ENCODE results near the gene EFEMP1. TPM values are rescaled to one million over a fixed set of nuclear protein-coding genes. Genes with fewer than 3 reads are reported as not detected.

The EFEMP1 gene
- 1,148 and 1,200 TPM in 2 replicates for polyA plus RNA-seq (2011; rRNA removed)
- 400 and 601 TPM in 2 replicates for polyA minus RNA-seq (2011; rRNA and poly(A)+ RNA removed)

GRCh38 chr2:55923091-55923981 is at the start of gene EFEMP1:
EFEMP1 (minus strand) TSS chr2:55923782; CDS start chr2:55922440, 1,342 bp downstream.
- CTCF ChIA-PET = interaction anchor here (0.6 to 1.3 kb wide), 2 partner anchors 83 to 152 kb away, joined by 3 to 8 read pairs; no protein-coding TSS in a partner anchor
- DNase-seq (ENCODE audit: low read depth) = no peak
- Histone ChIP-seq H3K4me3 (ENCODE audit: low read depth, low read length) (peak within 1 kb of the TSS; percentile 96), H3K36me3 (ENCODE audit: control insufficient read depth, insufficient read depth, low read length) (peaks cover 4% of the 10 kb centered on the region; the same call in 1 of the 2 replicates), H3K27me3 (ENCODE audit: control insufficient read depth, insufficient read depth, low read length) (peaks cover 6% of the 10 kb centered on the region; the same call in 1 of the 2 replicates)
- POLR2A ChIA-PET = interaction anchor here (0.6 to 1.1 kb wide), 2 partner anchors 79 to 162 kb away, joined by 3 read pairs; no protein-coding TSS in a partner anchor
- TF ChIP-seq, protein P1, sequence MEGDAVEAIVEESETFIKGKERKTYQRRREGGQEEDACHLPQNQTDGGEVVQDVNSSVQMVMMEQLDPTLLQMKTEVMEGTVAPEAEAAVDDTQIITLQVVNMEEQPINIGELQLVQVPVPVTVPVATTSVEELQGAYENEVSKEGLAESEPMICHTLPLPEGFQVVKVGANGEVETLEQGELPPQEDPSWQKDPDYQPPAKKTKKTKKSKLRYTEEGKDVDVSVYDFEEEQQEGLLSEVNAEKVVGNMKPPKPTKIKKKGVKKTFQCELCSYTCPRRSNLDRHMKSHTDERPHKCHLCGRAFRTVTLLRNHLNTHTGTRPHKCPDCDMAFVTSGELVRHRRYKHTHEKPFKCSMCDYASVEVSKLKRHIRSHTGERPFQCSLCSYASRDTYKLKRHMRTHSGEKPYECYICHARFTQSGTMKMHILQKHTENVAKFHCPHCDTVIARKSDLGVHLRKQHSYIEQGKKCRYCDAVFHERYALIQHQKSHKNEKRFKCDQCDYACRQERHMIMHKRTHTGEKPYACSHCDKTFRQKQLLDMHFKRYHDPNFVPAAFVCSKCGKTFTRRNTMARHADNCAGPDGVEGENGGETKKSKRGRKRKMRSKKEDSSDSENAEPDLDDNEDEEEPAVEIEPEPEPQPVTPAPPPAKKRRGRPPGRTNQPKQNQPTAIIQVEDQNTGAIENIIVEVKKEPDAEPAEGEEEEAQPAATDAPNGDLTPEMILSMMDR (IDR thresholded peaks at IDR 0.05; ENCODE audit: insufficient read depth, low read depth, low read length) = no peak

DNA sequence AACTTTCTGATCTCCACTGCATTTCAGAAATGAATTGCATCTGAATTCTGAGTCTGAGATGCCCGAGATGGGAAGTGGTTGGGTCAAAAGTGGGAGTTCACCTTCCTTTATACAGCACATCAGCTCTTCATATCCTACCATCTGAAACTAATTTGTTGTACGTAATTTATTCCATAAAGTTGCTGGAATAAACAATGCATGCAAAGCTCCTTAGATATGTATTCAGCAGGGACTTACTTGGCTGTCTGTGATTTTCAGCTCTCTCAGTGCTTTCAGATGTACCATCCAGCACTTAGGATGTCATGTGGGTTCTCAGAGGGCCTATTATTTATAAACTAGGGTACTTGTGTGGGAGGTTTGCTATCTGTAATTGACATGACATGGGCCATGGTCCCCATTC is 46.9 kb upstream of the EFEMP1 start:
- ChIA-PET CTCF (interaction anchor here (1.4 to 1.6 kb wide), 2 partner anchors 8 to 10 kb away, joined by 5 to 6 read pairs; no protein-coding TSS in a partner anchor), POLR2A (no interaction called here)
- DNase-seq (ENCODE audit: low read depth) = no peak
- H3K27me3 ChIP-seq (ENCODE audit: control insufficient read depth, insufficient read depth, low read length) = no peaks in the 10 kb centered on the region
- TF ChIP-seq, protein P1 (IDR thresholded peaks at IDR 0.05; ENCODE audit: insufficient read depth, low read depth, low read length) = no peak
- no peaks in the 10 kb centered on the region for H3K36me3 ChIP-seq (ENCODE audit: control insufficient read depth, insufficient read depth, low read length)
- no peak overlapping the region for H3K4me3 ChIP-seq (ENCODE audit: low read depth, low read length)

DNA sequence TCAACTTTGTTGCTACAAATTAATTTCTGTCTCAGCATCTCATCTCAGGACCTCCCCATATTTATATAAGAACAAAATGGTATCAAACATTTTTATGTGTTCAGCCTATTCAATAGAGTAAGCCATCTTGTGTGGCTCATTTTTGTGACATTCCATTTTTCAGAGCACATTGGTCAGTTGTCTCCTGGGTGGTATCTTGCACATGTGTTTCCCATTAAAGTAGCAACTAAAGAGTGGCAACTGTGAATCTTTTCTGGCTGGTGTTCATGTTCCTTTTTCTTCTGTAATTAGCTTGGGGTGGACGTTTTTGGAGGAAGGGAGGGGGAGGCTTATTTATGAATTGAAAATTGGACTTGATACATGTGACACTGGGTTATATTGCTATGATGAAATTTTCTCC is 45.4 kb upstream of the EFEMP1 start:
- H3K27me3 ChIP-seq (ENCODE audit: control insufficient read depth, insufficient read depth, low read length) = no peaks in the 10 kb centered on the region
- ChIA-PET CTCF (no interaction called here), POLR2A (no interaction called here)
- DNase-seq (ENCODE audit: low read depth) = no peak
- TF ChIP-seq, protein P1 (IDR thresholded peaks at IDR 0.05; ENCODE audit: insufficient read depth, low read depth, low read length) = no peak
- H3K36me3 ChIP-seq (ENCODE audit: control insufficient read depth, insufficient read depth, low read length) = no peaks in the 10 kb centered on the region
- no peak overlapping the region for H3K4me3 ChIP-seq (ENCODE audit: low read depth, low read length)

GRCh38 chr2:55966401-55967118 is 43.0 kb upstream of the EFEMP1 start:
- CTCF ChIA-PET = interaction anchor here (0.8 to 1.6 kb wide), 2 partner anchors 12 to 195 kb away, joined by 4 read pairs; no protein-coding TSS in a partner anchor
- Histone ChIP-seq H3K4me3 (ENCODE audit: low read depth, low read length) (no peak overlapping the region), H3K36me3 (ENCODE audit: control insufficient read depth, insufficient read depth, low read length) (no peaks in the 10 kb centered on the region), H3K27me3 (ENCODE audit: control insufficient read depth, insufficient read depth, low read length) (no peaks in the 10 kb centered on the region)
- POLR2A ChIA-PET = no interaction called here
- no peak for DNase-seq (ENCODE audit: low read depth)
- TF ChIP-seq, protein P1 (IDR thresholded peaks at IDR 0.05; ENCODE audit: insufficient read depth, low read depth, low read length) = no peak

Measured in BJ (cell line).